ENCODE measurements around the gene HOGA1.
A peak's percentile ranks its signal among the peaks of the same experiment; 100 is the strongest.
"Not testable (repeated sequence)": the region's sequence is repeated elsewhere in the genome, so short reads cannot be mapped to it uniquely, and the experiment has no call there.

Gene HOGA1

GRCh38 chr10:97555541-97555940 lies 28.6 kb upstream of the HOGA1 start:
- not testable (repeated sequence) for DNase-seq

- DNase-seq = not testable (repeated sequence)
Measured at GRCh38 chr10:97560731-97561381, 23.3 kb upstream of the HOGA1 start.

GRCh38 chr10:97561386-97562077 lies 22.7 kb upstream of the HOGA1 start:
- DNase-seq = not testable (repeated sequence)

- DNase-seq = not testable (repeated sequence)
Measured at GRCh38 chr10:97562329-97562728, 21.9 kb upstream of the HOGA1 start.

GRCh38 chr10:97563337-97563736 lies 20.9 kb upstream of the HOGA1 start:
- no peak for DNase-seq

GRCh38 chr10:97564776-97565175 lies 19.4 kb upstream of the HOGA1 start:
- no peak for DNase-seq

- no peak for DNase-seq
Measured at GRCh38 chr10:97566336-97566996, 17.7 kb upstream of the HOGA1 start.

GRCh38 chr10:97567891-97568290 lies 16.3 kb upstream of the HOGA1 start:
- no peak for DNase-seq

GRCh38 chr10:97570146-97570788 lies 13.9 kb upstream of the HOGA1 start:
- DNase-seq = no peak

GRCh38 chr10:97570789-97571471 lies 13.3 kb upstream of the HOGA1 start:
- DNase-seq = peak; percentile 85

- DNase-seq = no peak
Measured at GRCh38 chr10:97571622-97572021, 12.6 kb upstream of the HOGA1 start.

- peak; percentile 72 for DNase-seq
Measured at GRCh38 chr10:97572214-97572989, 11.8 kb upstream of the HOGA1 start, which contains the start of gene ANKRD2. Gene ANKRD2, plus strand, starts transcription at chr10:97572779. Its CDS starts 10 bp downstream, at chr10:97572789.

- no peak for DNase-seq
Measured at GRCh38 chr10:97573021-97573420, 11.2 kb upstream of the HOGA1 start.

GRCh38 chr10:97573672-97574071 lies 10.5 kb upstream of the HOGA1 start:
- DNase-seq = no peak

- peak; percentile 64 for DNase-seq
Measured at GRCh38 chr10:97574374-97575126, 9.6 kb upstream of the HOGA1 start.

GRCh38 chr10:97575127-97575668 lies 9.0 kb upstream of the HOGA1 start:
- DNase-seq = no peak

GRCh38 chr10:97576487-97576886 lies 7.7 kb upstream of the HOGA1 start:
- DNase-seq = not testable (repeated sequence)

GRCh38 chr10:97577701-97578100 lies 6.5 kb upstream of the HOGA1 start:
- DNase-seq = no peak

- DNase-seq = no peak
Measured at GRCh38 chr10:97578171-97578844, 5.9 kb upstream of the HOGA1 start.

Data from NCI-H1694 (cell line).